ENCODE data around the gene KLHDC9.
"Not testable (repeated sequence)": the region's sequence is repeated elsewhere in the genome, so short reads cannot be mapped to it uniquely, and the experiment has no call there.

KLHDC9 gene

DNA sequence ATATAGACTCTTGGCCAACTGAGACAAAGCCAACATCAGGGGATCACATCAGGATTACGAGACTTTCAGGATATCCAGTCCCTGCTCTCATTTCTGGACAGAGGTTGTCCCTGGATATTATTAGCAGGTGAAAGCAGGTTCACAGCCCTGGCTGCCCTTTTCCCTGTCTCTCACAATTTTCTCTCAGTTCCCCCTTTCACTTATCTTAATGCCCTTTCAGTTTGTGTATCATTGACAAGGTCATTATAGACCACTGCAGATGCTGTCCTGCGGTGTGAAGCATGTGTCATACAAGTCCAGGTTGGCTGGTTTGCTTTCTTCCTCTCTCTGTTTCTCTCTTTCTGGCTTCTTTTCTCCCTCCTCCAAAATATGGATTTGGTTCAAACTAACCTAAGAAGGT lies 2.1 kb upstream of the KLHDC9 start:
- DNase-seq (ENCODE audit: low read depth in 2 of 2), result no peak

DNA sequence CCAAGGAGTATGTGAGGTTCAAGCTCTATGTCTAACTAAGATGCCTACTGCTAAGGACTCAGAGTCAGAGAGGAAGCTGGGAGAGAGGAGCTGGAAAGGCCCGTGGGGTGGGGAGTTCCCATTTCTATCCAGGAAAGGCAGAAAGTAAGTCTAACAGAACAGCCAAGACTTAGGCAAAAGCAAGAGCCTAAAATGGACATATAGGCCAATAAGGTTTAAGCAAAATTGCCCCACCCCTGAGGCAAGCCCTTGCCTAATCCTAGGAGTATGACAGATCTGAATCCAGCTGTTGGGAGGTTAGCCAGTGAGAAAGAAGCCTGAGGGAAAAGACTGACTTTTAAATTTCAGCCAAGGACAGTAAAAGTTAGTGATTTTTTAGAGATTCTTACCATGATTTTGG lies 1.6 kb upstream of the KLHDC9 start:
- DNase-seq (ENCODE audit: low read depth in 2 of 2), result no peak

DNA sequence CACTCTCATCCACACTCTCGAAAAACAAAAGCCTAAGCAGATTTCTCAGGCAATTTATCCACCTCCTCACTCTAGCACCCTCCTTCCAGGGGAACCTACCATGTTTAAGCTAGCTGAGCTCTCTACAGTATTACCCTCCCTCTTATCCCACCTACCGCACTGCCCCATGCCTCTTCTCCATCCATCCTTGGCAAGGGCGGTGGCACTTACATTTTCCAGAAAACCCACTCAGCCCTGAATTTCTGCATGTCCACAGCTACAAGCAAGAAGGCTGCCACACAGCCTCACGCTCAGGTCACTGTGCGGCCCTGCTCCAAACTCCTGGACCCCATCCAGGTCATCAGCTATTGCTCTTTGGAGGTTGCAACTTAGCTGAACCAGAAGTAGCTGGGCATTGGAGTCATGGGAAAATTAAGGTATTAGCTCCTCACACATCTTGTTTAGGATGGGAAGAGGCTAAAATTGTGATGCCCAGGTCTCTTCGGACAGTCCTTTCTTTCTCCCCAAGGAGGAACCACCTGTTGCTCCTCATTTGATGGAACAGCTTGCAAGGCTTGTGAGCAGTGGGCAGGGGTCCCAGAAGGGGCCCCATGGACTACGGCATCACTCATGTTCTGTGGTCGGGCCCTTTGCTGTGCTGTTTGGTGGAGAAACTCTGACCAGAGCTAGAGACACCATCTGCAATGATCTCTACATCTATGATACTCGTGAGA lies 1.1 kb downstream of the KLHDC9 start:
- DNase-seq (ENCODE audit: low read depth in 2 of 2), result no peak

DNA sequence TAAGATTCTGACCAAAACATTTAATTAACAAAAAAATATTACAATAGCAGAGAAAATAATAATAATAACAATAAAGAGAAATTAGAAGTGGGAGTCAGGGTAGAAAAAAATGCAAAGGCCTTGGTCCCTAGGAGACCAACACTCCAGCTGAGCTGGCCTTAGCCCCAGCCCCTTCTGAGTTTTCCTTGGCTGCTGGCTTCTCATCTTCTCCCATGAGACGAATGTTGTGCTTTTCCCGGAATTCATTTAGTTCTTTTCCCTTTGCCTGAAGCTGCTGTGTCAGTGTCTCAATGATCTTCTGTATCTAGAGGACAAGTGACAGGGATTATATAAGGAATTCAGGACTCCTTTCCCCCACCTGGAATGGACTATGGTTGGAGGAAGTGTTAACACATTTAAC lies 2.4 kb downstream of the KLHDC9 start:
- DNase-seq (ENCODE audit: low read depth in 2 of 2), result no peak

DNA sequence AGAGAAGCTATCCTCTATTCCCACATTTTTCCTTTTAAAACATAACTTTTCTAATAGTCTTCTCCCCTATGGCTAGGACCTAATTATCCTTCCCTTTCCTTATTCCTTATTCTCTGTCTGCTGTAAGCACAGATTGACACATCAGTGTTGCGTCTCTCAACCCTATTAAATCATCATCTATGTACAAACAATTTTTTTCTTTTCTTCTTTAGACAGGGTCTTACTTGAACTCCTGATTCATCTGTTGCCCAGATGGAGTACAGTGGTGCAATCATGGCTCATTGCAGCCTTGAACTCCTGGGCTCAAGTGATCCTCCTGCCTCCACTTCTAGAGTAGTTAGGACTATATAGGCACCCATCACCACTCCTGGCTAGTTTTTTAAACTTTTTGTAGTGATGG lies 8.3 kb downstream of the KLHDC9 start:
- DNase-seq (ENCODE audit: low read depth in 2 of 2), result no peak

DNA sequence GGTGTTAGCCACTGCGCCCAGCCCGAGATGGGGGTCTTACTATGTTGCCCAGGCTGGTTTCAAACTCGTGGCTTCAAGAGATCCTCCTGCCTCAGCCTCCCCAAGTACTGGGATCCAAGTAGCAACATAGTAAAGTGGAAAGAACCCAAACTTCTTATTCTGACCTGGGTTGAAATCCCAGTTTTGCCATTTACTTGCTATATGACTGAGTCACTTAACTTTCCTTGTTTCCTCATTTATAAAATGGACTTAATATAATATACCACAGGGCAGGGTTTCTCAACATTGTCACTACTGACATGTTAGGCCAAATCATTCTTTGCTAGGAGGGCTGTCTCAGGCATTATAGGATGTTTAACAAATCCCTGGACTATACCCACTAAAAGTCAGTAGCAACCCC lies 13.0 kb downstream of the KLHDC9 start:
- no peak for DNase-seq (ENCODE audit: low read depth in 2 of 2)

DNA sequence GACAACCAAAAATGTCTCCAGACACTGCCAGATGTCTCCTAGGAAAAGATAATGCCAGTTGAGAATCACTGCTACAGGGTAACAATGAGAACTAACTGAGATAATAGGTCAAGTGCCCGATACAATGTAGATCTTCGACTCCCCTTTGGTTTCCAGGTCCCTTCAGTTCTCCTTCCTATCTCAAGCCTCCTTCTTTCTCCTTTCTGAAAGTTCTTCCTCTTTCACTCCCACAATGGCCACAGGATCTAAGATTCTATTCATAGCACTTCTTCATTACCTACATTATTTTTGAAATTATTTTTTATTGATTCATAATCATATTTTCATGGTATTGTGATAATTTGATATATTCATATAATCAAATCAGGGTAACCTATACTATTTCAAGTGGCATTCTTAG lies 13.4 kb downstream of the KLHDC9 start:
- DNase-seq (ENCODE audit: low read depth in 2 of 2), result no peak

DNA sequence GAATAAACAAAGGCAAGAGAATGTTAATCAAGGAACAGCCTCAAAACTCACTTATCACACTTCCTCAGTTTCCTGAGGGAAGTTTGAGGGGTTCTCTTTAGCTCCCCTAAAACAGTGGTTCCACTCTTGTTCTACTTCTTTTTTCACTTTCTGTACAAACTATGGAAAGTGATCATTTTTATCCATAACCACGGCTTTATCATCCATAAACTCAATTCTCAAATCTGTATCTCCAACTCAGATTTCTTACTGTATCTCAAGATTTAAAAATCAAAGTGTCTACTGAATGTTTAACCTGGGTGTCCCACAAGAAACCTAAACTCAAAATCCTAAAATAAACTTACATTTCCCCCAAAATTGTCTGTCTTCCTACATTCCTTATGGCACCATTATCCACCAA lies 15.8 kb downstream of the KLHDC9 start:
- DNase-seq (ENCODE audit: low read depth in 2 of 2), result no peak

DNA sequence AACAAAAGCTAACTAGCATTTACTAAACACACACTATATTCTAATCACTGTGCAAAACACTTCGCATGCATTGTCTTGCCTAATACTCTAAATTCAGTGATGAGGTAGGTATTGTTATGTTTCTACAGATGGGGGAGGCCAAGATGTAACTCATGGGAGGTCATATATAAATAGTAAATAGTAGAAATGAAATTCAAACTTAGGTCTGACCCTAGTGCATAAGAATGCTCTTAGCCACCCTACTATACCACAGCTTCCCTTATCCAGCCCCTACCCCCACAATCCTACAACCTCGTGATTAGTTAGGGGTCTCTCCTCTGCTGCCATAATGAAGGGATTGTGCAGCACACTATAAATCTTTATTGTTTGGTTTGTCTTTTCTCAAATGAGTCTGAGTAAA lies 16.4 kb downstream of the KLHDC9 start:
- DNase-seq (ENCODE audit: low read depth in 2 of 2), result no peak

DNA sequence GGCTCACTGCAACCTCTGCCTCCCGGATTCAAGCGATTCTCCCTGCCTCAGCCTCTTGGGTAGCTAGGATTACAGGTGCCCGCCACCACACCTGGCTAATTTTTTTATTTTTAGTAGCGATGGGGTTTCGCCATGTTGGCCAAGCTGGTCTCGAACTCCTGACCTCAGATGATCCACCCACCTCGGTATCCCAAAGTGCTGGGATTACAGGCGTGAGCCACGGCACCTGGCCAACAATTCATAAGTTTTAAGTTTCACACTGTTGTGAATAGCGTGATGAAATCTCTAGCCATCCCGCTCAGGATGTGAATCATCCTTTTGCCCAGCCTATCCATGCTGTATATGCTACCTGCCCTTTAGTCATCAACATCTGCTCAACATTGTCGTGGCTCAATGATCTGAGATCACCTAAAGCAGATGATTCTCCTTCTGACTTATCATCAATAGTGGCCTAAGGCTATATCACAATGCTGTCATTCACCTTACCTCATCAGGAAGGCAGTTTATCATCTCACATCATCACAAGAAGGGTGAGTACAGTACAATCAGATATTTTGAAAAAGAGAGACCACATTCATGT lies 17.1 kb downstream of the KLHDC9 start:
- DNase-seq (ENCODE audit: low read depth in 2 of 2), result no peak

DNA sequence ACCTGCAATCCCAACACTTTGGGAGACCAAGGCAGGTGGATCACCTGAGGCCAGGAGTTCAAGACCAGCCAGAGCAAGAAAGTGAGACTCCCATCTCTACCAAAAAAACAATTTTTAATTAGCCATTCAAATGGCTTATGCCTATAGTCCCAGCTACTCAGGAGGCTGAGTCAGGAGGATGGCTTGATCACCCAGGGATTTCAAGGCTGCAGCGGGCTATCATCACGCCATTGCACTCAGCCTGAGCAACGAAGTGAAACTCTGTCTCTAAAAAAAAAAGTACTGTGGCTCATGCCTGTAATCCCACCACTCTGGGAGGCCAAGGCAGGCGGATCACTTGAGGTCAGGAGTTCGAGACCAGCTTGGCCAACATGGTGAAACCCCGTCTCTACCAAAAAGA lies 17.8 kb downstream of the KLHDC9 start:
- not testable (repeated sequence) for DNase-seq (ENCODE audit: low read depth in 2 of 2)

DNA sequence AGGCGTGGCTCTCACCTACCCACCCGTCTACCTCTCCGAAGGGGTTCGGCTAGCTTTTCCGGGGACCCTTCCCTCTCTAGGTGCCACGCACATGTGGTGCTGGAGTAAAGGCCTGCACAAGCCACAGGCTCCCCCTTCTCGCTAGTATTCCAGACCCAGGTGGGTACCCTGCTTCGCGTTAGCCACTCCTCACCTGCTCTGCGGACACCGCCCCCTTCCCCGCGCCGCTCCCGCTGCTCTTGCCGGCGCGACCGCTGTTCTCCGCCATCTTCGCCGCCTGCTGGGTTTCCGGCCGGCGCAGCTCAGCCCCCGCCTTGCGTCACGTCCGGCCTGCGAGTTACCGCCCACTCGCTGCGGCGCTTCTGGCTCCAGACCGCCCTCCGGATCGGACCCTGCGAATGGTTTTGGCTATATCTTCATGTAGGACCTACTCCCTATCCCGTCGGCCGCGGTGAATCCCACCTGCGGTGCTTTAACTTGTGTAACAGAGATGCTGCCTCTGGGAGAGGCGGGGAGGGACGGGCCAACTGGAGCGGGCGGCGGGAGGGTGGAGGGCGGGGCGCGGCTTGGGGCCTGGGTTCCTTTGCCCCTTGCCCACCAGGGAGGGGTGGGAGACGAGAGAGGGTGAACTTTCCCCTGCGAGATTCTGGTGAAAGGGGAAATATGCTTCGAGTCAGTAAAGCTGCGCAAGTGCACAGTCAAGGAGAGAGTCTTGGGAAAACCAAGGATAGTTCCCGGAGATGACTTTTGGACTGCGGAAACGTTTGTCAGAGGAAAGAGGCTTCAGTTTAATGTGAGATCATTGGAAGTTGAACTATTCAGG lies 19.8 kb downstream of the KLHDC9 start, which contains the start of the genes NIT1 and PFDN2:
Gene NIT1, plus strand, starts transcription at position 347 of the 823 bp plus-strand sequence. Its CDS starts 72 bp downstream, at position 419.
Gene PFDN2, minus strand, starts transcription at position 279 of the 823 bp plus-strand sequence. Its CDS starts 11 bp downstream, at position 268.
- peak; percentile 60 to 72 for DNase-seq (ENCODE audit: low read depth in 2 of 2)

DNA sequence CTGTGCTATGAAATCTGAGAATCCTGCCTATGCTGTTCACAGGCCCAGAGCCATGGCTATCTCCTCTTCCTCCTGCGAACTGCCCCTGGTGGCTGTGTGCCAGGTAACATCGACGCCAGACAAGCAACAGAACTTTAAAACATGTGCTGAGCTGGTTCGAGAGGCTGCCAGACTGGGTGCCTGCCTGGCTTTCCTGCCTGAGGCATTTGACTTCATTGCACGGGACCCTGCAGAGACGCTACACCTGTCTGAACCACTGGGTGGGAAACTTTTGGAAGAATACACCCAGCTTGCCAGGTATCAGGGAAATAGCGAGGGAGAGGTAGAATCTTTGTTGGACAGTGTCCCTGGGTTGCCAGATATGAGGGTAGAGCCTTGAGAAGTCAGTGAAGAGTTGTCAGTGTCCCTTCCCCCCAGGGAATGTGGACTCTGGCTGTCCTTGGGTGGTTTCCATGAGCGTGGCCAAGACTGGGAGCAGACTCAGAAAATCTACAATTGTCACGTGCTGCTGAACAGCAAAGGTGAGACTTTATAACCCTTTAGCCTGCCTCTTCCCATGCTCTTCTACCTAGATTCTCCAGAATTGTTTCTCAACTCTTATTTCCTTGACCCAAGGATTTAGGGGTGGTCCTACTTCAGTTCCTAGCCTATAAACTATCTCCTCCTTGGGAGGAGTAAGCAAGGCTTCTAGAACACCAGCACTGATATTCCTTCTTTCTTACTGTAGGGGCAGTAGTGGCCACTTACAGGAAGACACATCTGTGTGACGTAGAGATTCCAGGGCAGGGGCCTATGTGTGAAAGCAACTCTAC lies 21.1 kb downstream of the KLHDC9 start:
- peak; percentile 16 to 61 for DNase-seq (ENCODE audit: low read depth in 2 of 2)

DNA sequence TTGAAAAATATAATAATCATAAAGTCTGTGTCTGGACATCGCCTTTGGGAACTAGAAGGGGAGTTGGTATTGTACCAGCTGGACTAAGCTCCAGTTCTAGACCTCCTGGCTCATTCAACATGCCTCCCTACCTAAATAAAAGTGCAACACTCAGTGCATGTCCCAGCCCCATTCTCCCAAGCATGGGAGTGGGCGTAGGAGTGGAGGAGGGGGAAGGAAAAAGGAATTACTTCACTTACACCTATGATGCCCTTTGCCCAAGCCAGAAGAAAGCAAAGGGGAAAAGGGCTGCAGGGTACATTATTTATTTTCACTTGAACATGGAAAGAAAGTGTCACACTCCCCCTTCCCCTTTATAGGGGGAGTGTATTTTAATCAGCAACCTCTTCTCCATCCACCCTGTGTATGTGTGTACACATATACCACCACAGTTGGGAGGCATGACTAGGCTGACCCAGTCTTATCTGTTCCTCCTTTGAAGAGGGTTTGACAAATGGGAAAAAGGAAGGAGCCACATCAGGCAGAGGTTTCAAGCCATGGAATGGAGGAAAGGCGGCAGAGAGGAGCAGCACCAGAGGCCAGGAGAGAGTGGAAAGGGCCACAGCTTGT lies 23.0 kb downstream of the KLHDC9 start:
- no peak for DNase-seq (ENCODE audit: low read depth in 2 of 2)

DNA sequence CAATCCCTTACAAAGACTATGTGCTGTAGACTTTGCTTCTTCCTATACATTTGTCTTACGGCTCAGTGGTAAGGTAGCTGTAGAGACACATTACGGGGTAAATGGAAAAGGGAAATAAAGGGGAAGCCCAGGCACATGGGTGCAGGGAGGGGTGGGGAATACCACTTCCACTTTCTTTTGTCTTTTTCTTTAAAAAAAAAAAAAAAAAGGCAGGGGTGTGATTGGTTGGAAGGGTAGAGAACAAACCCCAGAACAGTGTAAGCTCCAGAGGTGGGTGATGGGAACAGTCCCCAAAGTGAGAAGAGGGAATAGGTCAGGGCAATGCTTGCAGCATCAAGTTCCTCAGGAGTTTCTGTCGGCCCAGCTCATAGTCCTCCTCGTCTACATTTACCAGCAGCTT lies 23.7 kb downstream of the KLHDC9 start:
- no peak for DNase-seq (ENCODE audit: low read depth in 2 of 2)

DNA sequence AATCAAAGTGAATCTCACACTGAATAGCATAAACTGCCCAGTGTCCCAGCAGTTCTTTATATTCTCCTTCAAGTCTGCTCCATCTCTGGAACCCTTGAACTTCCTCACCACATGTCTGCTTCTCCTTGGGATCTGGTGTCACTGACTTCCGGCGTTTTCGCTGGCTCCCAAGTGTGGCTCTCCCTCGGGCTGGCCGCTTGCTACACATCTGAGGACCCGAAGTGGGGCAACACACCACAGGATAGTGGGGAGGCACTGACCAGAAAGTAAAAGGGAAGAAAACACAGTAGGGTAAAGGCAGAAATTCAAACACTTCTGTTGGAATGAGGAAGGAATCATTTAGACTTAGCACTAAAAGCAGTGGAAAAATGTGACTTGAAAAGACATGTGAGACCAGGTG lies 24.8 kb downstream of the KLHDC9 start:
- no peak for DNase-seq (ENCODE audit: low read depth in 2 of 2)

DNA sequence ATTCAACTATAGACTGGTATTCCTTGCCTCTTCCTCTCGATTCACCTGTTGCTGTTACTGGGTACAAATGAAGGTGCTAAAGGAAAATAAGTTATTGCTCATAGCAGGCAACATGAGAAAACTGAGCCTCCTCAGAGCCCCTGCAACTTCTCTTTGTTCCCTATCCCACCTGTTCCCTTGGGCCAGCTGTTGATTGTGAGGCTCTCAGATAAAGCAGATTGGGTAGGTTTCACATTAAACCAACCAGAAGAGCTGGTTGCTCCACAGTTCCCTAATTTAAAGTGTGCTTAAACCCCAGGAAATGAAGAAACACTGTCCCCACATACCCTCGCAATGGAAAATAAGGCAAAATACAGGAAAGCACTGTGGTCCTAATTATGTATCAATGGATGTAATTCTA lies 29.5 kb downstream of the KLHDC9 start:
- no peak for DNase-seq (ENCODE audit: low read depth in 2 of 2)

DNA sequence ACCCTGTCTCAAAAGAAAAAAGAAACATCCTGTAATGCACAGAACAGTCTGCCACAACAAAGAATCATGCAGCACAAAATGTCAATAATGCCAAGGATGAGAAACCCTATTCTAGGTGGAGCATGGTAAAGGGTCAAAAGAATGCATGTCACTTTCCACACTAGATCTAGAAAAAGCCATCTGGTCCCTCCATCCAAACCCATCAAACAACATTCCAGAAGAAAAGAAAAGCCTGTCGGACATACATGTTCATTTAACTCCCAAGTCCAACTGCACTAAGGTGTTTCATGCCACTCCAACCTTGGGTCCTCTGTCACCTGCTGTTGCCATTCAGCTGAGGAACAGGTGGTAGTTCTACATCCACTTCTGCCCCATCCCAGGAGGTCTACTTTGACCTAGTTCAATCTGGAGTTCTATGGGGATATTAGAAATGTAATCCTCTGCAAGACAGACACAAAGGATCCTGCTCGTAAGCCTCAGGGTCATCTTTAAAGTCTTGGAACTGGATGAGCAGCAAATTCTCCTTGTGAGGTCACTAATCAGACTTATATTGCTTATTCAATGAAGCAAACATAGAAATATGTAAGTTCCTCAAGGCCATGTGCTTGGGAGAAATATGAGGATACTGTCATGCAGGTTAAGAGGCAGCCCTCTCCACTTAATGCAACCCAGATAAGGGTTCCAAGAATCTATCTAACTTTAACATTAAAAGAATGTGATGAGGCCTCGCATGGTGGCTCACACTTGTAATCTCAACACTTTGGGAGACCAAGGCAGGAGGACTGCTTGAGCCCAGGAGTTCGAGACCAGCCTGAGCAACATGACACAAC lies 30.6 kb downstream of the KLHDC9 start:
- no peak for DNase-seq (ENCODE audit: low read depth in 2 of 2)

DNA sequence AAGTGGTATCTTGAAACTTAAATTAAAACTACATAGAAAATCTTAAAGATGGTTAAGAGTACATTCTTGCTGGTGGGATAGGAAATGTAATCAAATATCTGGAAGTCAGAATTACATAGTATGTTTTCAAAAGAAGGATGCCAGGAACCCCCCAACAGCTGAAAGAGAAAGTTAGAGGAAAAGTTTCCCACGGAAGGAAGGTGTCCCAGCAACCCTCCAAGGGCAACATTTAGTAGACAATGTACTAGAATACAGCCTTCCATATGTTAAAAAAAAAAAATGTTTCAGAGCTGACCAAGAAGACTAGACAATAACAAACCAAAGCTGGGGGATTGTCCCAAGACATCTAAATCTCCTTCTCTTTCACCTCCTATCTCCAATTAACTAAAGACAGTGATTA lies 32.1 kb downstream of the KLHDC9 start:
- no peak for DNase-seq (ENCODE audit: low read depth in 2 of 2)

Measured in activated CD8-positive, alpha-beta memory T cell treated with anti-CD3 and anti-CD28 coated beads for 4 hours (primary cell).